WTC11 (cell line): ENCODE results near the gene ZSWIM4. TPM values are rescaled to one million over a fixed set of nuclear protein-coding genes. Genes with fewer than 3 reads are reported as not detected.

Experiments
- ATAC-seq: fragments of 200-7000 bp; cut with Tn5 transposase; 2 replicates; pipeline ENCODE4 v1.10.0; 2021; ENCODE audit warnings: mild to moderate bottlenecking, moderate library complexity
- CTCF ChIA-PET: fragments of 300-600 bp; sonication (Branson Sonifier 250); formaldehyde crosslinking; loops from one replicate; lab custom pipeline; 2021; ENCODE audit warnings: antibody characterized with exemption; lab: Charles Lee
- POLR2A ChIA-PET: fragments of 350-600 bp; sonication (Branson Sonifier 250); formaldehyde crosslinking; loops from one replicate; lab custom pipeline; 2021; ENCODE audit warnings: antibody characterized with exemption; lab: Charles Lee
- DNase-seq: peaks from one replicate; pipeline ENCODE4 v3.0.0; 2021; ENCODE audit warnings: low spot score
- H3K27ac Mint-ChIP-seq: 2 replicates; pipeline ENCODE4 v1.8.0; 2021; ENCODE audit warnings: mixed read lengths
- H3K27me3 Mint-ChIP-seq: 2 replicates; pipeline ENCODE4 v1.8.0; 2021; ENCODE audit warnings: low read depth, mild to moderate bottlenecking, moderate library complexity, mixed read lengths
- H3K36me3 Mint-ChIP-seq: 2 replicates; pipeline ENCODE4 v1.8.0; 2021; ENCODE audit warnings: mixed read lengths
- H3K4me1 Mint-ChIP-seq: 2 replicates; pipeline ENCODE4 v1.8.0; 2022; ENCODE audit warnings: mixed read lengths
- H3K4me3 Mint-ChIP-seq: 2 replicates; pipeline ENCODE4 v1.8.0; 2021; ENCODE audit warnings: mild to moderate bottlenecking, moderate library complexity, mixed read lengths
- H3K9me3 Mint-ChIP-seq: 2 replicates; pipeline ENCODE4 v1.8.0; 2021; ENCODE audit warnings: mixed read lengths
- AR ChIP-seq: fragments of 250-450 bp; sonication (Bioruptor Pico); IDR thresholded peaks from 2 replicates; pipeline ENCODE4 v1.9.0; 2021; ENCODE audit warnings: mild to moderate bottlenecking
- E2F4 ChIP-seq: sonication (generic); formaldehyde crosslinking; IDR thresholded peaks from 2 replicates; pipeline ENCODE4 v1.8.1; 2022; ENCODE audit warnings: low read depth, mild to moderate bottlenecking, moderate library complexity, missing genetic modification reagents, borderline replicate concordance
- ESRRA ChIP-seq: sonication (generic); formaldehyde crosslinking; IDR thresholded peaks from 2 replicates; pipeline ENCODE4 v1.8.1; 2022; ENCODE audit warnings: mild to moderate bottlenecking, missing genetic modification reagents, borderline replicate concordance
- GABPB1 ChIP-seq: sonication (generic); formaldehyde crosslinking; IDR thresholded peaks from 2 replicates; pipeline ENCODE4 v1.8.1; 2023; ENCODE audit warnings: mild to moderate bottlenecking, missing genetic modification reagents
- GRHL2 ChIP-seq: fragments of 250-450 bp; sonication (Bioruptor Pico); IDR thresholded peaks from 2 replicates; pipeline ENCODE4 v1.8.0; 2022; ENCODE audit warnings: mild to moderate bottlenecking, moderate library complexity; ENCODE audit not compliant: insufficient replicate concordance, severe bottlenecking
- KAT7 ChIP-seq: sonication (generic); formaldehyde crosslinking; IDR thresholded peaks from 2 replicates; pipeline ENCODE4 v1.8.1; 2023; ENCODE audit warnings: missing genetic modification reagents, mild to moderate bottlenecking, borderline replicate concordance
- SMAD3 ChIP-seq: sonication (generic); formaldehyde crosslinking; IDR thresholded peaks from 2 replicates; pipeline ENCODE4 v1.8.0; 2022; ENCODE audit warnings: missing genetic modification reagents, mild to moderate bottlenecking, borderline replicate concordance
- STAT6 ChIP-seq: sonication (generic); formaldehyde crosslinking; conservative IDR thresholded peaks from 2 replicates; pipeline ENCODE4 v1.8.1; 2023; ENCODE audit warnings: mild to moderate bottlenecking, low read depth, missing genetic modification reagents, moderate library complexity
- TEAD4 ChIP-seq: sonication (generic); formaldehyde crosslinking; IDR thresholded peaks from 2 replicates; pipeline ENCODE4 v1.8.0; 2022; ENCODE audit warnings: mild to moderate bottlenecking, missing genetic modification reagents
- USF2 ChIP-seq: sonication (generic); formaldehyde crosslinking; IDR thresholded peaks from 2 replicates; pipeline ENCODE4 v1.8.1; 2023; ENCODE audit warnings: mild to moderate bottlenecking, missing genetic modification reagents, moderate library complexity
- ZBTB21 ChIP-seq: sonication (generic); formaldehyde crosslinking; IDR thresholded peaks from 2 replicates; pipeline ENCODE4 v1.8.1; 2023; ENCODE audit warnings: mild to moderate bottlenecking, missing genetic modification reagents, borderline replicate concordance
- ZMAT4 ChIP-seq: fragments of 250-450 bp; sonication (Bioruptor Pico); IDR thresholded peaks from 2 replicates; pipeline ENCODE4 v1.9.0; 2021; ENCODE audit warnings: mild to moderate bottlenecking
- ZNF232 ChIP-seq: sonication (generic); formaldehyde crosslinking; IDR thresholded peaks from 2 replicates; pipeline ENCODE4 v1.8.0; 2022; ENCODE audit warnings: mild to moderate bottlenecking, missing genetic modification reagents
- ZNF263 ChIP-seq: sonication (generic); formaldehyde crosslinking; IDR thresholded peaks from 2 replicates; pipeline ENCODE4 v1.8.1; 2022; ENCODE audit warnings: low read depth, mild to moderate bottlenecking, moderate library complexity, missing genetic modification reagents
- ZNF317 ChIP-seq: sonication (generic); formaldehyde crosslinking; IDR thresholded peaks from 2 replicates; pipeline ENCODE4 v1.8.1; 2023; ENCODE audit warnings: low read depth, mild to moderate bottlenecking, moderate library complexity, missing genetic modification reagents, borderline replicate concordance
- ZNF396 ChIP-seq: fragments of 250-450 bp; sonication (Bioruptor Pico); IDR thresholded peaks from 2 replicates; pipeline ENCODE4 v1.8.0; 2021; ENCODE audit warnings: mild to moderate bottlenecking, moderate library complexity, borderline replicate concordance
- total RNA-seq: library from RNA; stranded (reverse); gene quantifications from 3 replicates; pipeline ENCODE4 v1.2.3, GENCODE V29; 2021

Gene ZSWIM4
- total RNA-seq, 1 experiment from 2014 or later, result 33.4 TPM

- no peak for TF ChIP-seq STAT6 (CRISPR knock-in tag)
These were observed 1.2 kb downstream of the ZSWIM4 start (continued) for GRCh38 chr19:13796301-13797057.

- Mint-ChIP-seq H3K36me3 (peaks cover 10% of the 10 kb centered on the region), H3K4me3 (peak overlapping the region; percentile 92), H3K4me1 (peaks cover 16% of the 10 kb centered on the region), H3K27ac (peak overlapping the region; percentile 96), H3K9me3 (no peaks in the 10 kb centered on the region), H3K27me3 (no peaks in the 10 kb centered on the region)
- no peak for DNase-seq
- ChIA-PET POLR2A (interaction anchor here (0.7 to 3.0 kb wide), 3 partner anchors 21 to 65 kb away, joined by 3 to 19 read pairs (median 6); no protein-coding TSS in a partner anchor), CTCF (interaction anchor here (1.0 to 4.0 kb wide), 6 partner anchors 7 to 76 kb away, joined by 3 to 28 read pairs (median 7); no protein-coding TSS in a partner anchor)
- no peak for TF ChIP-seq AR
- no peak for TF ChIP-seq ZBTB21 (CRISPR knock-in tag)
- no peak for TF ChIP-seq GRHL2
- no peak for TF ChIP-seq ZMAT4 (CRISPR knock-in tag)
- TF ChIP-seq SMAD3 (CRISPR knock-in tag), result no peak
- no peak for ATAC-seq
These were observed 1.8 kb downstream of the ZSWIM4 start for GRCh38 chr19:13797058-13797440.

- DNase-seq, result no peak
- ChIA-PET CTCF (interaction anchor here (0.5 to 4.0 kb wide), 7 partner anchors 11 to 634 kb away, joined by 3 to 27 read pairs (median 4); no protein-coding TSS in a partner anchor), POLR2A (interaction anchor here (2.1 kb wide), 1 partner anchor 64 kb away, joined by 6 read pairs; no protein-coding TSS in a partner anchor)
- H3K4me1 Mint-ChIP-seq, result peaks cover 16% of the 10 kb centered on the region
- H3K27ac Mint-ChIP-seq, result peak overlapping the region; percentile 15; the same call in 1 of the 2 replicates
- H3K36me3 Mint-ChIP-seq, result peaks cover 10% of the 10 kb centered on the region
- no peaks in the 10 kb centered on the region for H3K9me3 Mint-ChIP-seq
- no peak overlapping the region for H3K4me3 Mint-ChIP-seq
- no peak for ATAC-seq
- no peaks in the 10 kb centered on the region for H3K27me3 Mint-ChIP-seq
- no peak for TF ChIP-seq ZNF232 (CRISPR knock-in tag)
- no peak for TF ChIP-seq ZNF396 (CRISPR knock-in tag)
- no peak for TF ChIP-seq TEAD4 (CRISPR knock-in tag)
- no peak for TF ChIP-seq GABPB1
- no peak for TF ChIP-seq ESRRA (CRISPR knock-in tag)
- no peak for TF ChIP-seq E2F4 (CRISPR knock-in tag)
- TF ChIP-seq ZNF263, result no peak
- TF ChIP-seq USF2 (CRISPR knock-in tag), result no peak
- no peak for TF ChIP-seq KAT7 (CRISPR knock-in tag)
- TF ChIP-seq ZNF317 (CRISPR knock-in tag), result no peak
- TF ChIP-seq ZBTB21 (CRISPR knock-in tag), result no peak
- TF ChIP-seq, all 79 proteins: peak for 0
These were observed 2.6 kb downstream of the ZSWIM4 start for GRCh38 chr19:13797870-13798269.
